Body of pancreas (tissue), 4 donors: ENCODE measurements around the gene SV2A.

Experiments
- POLR2A ChIP-seq, 3 donors: fragments of 450-650 bp; IDR thresholded peaks; one replicate each; pipeline ENCODE4 v1.6.1; 2016; ENCODE audit warnings: antibody characterized with exemption in 3 of 3, mild to moderate bottlenecking in 2 of 3
- TF ChIP-seq, protein P1 (sequence below), 7 experiments: fragments of 450-650 bp in 4 of 7; fragments of 200-600 bp in 3 of 7; sonication (generic) in 3 of 7; IDR thresholded peaks; one replicate each; pipeline ENCODE4 v1.5.1; 2016 to 2019; ENCODE audit warnings: antibody characterized with exemption in 7 of 7

DNA sequence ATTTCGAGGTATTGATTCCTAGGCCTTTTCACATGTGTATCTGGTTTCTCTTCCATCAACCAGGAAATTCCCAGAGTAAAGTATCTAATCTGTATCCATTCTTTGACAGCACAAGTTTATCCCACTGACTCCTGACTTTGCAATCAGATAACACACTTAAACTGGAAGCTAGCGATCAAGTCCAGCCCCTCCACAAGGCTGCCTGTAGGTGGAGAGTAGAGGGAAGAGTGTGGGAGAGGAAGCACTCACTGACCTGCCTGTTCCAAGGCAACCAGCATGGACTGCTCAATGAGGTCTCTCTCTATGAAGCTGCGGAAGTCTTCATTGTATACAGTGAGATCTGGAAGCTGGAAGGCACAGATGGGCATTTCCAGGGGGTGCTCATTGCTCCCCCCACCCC lies 49.4 kb upstream of the SV2A start:
- no peak for TF ChIP-seq POLR2A (IDR thresholded peaks at IDR 0.05)
- TF ChIP-seq, protein P1, sequence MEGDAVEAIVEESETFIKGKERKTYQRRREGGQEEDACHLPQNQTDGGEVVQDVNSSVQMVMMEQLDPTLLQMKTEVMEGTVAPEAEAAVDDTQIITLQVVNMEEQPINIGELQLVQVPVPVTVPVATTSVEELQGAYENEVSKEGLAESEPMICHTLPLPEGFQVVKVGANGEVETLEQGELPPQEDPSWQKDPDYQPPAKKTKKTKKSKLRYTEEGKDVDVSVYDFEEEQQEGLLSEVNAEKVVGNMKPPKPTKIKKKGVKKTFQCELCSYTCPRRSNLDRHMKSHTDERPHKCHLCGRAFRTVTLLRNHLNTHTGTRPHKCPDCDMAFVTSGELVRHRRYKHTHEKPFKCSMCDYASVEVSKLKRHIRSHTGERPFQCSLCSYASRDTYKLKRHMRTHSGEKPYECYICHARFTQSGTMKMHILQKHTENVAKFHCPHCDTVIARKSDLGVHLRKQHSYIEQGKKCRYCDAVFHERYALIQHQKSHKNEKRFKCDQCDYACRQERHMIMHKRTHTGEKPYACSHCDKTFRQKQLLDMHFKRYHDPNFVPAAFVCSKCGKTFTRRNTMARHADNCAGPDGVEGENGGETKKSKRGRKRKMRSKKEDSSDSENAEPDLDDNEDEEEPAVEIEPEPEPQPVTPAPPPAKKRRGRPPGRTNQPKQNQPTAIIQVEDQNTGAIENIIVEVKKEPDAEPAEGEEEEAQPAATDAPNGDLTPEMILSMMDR (IDR thresholded peaks at IDR 0.05) = no peak
